MCF 10A (cell line): ENCODE results near the gene TNRC18. TPM values are rescaled to one million over a fixed set of nuclear protein-coding genes. Genes with fewer than 3 reads are reported as not detected.
"Not testable (repeated sequence)": the region's sequence is repeated elsewhere in the genome, so short reads cannot be mapped to it uniquely, and the experiment has no call there.

ENCODE experiments used
- BruUV-seq: library from RNA; stranded (reverse); fragments of 400-500 nt; replicated peaks from 2 replicates; lab custom pipeline; 2021; lab: Mats Ljungman, UMichigan
- CTCF ChIA-PET: fragments of 300-600 bp; sonication (Branson Sonifier 250); formaldehyde crosslinking; extraction: SDS; loops from one replicate; lab custom pipeline; 2021; ENCODE audit warnings: antibody characterized with exemption, inconsistent platforms; lab: Yijun Ruan, JAX
- POLR2A ChIA-PET: fragments of 300-600, 350-650 bp; sonication (Branson Sonifier 250); formaldehyde crosslinking; extraction: SDS; loops from one replicate; lab custom pipeline; 2020; ENCODE audit warnings: antibody characterized with exemption, inconsistent platforms; lab: Yijun Ruan, JAX
- DNase-seq: peaks from one replicate; pipeline ENCODE4 v3.0.0-alpha.2; 2018; ENCODE audit not compliant: unreplicated experiment
- H3K27ac Mint-ChIP-seq: one replicate; pipeline ENCODE4 v1.8.0; 2022; ENCODE audit warnings: mild to moderate bottlenecking, low read depth, mixed read lengths; ENCODE audit not compliant: unreplicated experiment
- H3K27me3 Mint-ChIP-seq: one replicate; pipeline ENCODE4 v1.8.0; 2022; ENCODE audit warnings: mixed read lengths; ENCODE audit not compliant: insufficient read depth, unreplicated experiment
- H3K36me3 Mint-ChIP-seq: one replicate; pipeline ENCODE4 v1.8.0; 2022; ENCODE audit warnings: mild to moderate bottlenecking, moderate library complexity, mixed read lengths; ENCODE audit not compliant: insufficient read depth, unreplicated experiment
- H3K4me1 Mint-ChIP-seq: one replicate; pipeline ENCODE4 v1.8.0; 2022; ENCODE audit warnings: mixed read lengths; ENCODE audit not compliant: insufficient read depth, unreplicated experiment
- H3K4me3 Mint-ChIP-seq: one replicate; pipeline ENCODE4 v1.8.0; 2022; ENCODE audit warnings: mild to moderate bottlenecking, moderate library complexity, mixed read lengths; ENCODE audit not compliant: unreplicated experiment
- H3K9me3 Mint-ChIP-seq: one replicate; pipeline ENCODE4 v1.8.0; 2022; ENCODE audit warnings: mixed read lengths; ENCODE audit not compliant: unreplicated experiment
- intact Hi-C: fragments of 100-400 bp; cut with micrococcal nuclease; formaldehyde crosslinking; loops from 2 replicates; pipeline ENCODE4 v1.14.1; 2022
- total RNA-seq: library from RNA; stranded (reverse); gene quantifications from 2 replicates; pipeline ENCODE4 v1.2.3, GENCODE V29; 2022
- TF ChIP-seq, protein P1 (sequence below): fragments of 200-600 bp; IDR thresholded peaks from one replicate; pipeline ENCODE4 v1.8.0; 2022; ENCODE audit warnings: antibody characterized with exemption, mild to moderate bottlenecking; ENCODE audit not compliant: unreplicated experiment

Gene TNRC18
- total RNA-seq, 1 experiment from 2014 or later, result 132 TPM

DNA sequence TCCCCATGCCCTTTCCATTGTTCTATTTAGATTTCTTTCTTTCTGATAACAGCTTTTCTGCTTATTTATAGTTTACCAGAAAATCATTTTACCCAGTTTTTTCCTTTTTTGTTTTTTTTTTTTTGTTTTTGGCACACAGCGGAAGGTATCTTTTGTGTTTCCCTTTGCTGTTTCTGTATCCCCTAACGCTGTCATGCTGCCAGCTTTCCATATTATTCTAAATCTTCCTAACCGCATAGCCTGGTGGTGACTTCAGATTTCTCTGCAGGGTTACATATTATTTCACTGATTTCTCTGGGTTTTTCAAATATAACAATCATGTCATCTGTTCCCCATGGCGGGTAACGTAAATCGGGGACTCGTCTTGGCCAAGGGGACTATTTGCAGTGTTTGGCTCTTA lies 144.9 kb downstream of the TNRC18 start:
- H3K4me3 Mint-ChIP-seq, result no peak overlapping the region
- POLR2A ChIA-PET, result no interaction called here
- TF ChIP-seq, protein P1, sequence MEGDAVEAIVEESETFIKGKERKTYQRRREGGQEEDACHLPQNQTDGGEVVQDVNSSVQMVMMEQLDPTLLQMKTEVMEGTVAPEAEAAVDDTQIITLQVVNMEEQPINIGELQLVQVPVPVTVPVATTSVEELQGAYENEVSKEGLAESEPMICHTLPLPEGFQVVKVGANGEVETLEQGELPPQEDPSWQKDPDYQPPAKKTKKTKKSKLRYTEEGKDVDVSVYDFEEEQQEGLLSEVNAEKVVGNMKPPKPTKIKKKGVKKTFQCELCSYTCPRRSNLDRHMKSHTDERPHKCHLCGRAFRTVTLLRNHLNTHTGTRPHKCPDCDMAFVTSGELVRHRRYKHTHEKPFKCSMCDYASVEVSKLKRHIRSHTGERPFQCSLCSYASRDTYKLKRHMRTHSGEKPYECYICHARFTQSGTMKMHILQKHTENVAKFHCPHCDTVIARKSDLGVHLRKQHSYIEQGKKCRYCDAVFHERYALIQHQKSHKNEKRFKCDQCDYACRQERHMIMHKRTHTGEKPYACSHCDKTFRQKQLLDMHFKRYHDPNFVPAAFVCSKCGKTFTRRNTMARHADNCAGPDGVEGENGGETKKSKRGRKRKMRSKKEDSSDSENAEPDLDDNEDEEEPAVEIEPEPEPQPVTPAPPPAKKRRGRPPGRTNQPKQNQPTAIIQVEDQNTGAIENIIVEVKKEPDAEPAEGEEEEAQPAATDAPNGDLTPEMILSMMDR, result no peak
- intact Hi-C loops, result no loop called here
- BruUV-seq, result no TSS peak
- no peaks in the 10 kb centered on the region for H3K9me3 Mint-ChIP-seq
- no peak overlapping the region for H3K27ac Mint-ChIP-seq
- no peaks in the 10 kb centered on the region for H3K27me3 Mint-ChIP-seq
- H3K4me1 Mint-ChIP-seq, result no peaks in the 10 kb centered on the region
- CTCF ChIA-PET, result no interaction called here
- DNase-seq, result no peak
- peaks cover 12% of the 10 kb centered on the region for H3K36me3 Mint-ChIP-seq

DNA sequence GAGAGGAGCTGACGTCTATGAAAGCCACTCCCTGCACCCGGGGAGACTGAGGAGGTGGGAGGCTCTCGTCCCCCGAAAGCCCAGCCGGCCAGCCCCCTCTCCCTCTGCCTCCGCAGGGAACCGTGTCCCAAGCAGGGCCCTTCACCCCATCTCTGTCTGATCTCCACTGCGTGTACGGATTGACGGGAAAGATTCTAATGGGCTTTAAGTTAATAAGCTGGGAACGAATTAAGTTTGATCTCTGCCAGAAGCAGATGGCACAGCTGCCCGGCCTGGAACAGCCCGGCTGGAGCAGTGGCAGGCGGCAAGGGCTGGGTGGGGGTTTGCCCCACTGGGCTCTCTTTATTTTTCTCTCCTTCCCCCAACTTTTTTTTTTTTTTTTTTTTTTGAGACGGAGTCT lies 147.0 kb downstream of the TNRC18 start:
- H3K36me3 Mint-ChIP-seq, result peaks cover 12% of the 10 kb centered on the region
- H3K4me3 Mint-ChIP-seq, result no peak overlapping the region
- BruUV-seq, result no TSS peak

DNA sequence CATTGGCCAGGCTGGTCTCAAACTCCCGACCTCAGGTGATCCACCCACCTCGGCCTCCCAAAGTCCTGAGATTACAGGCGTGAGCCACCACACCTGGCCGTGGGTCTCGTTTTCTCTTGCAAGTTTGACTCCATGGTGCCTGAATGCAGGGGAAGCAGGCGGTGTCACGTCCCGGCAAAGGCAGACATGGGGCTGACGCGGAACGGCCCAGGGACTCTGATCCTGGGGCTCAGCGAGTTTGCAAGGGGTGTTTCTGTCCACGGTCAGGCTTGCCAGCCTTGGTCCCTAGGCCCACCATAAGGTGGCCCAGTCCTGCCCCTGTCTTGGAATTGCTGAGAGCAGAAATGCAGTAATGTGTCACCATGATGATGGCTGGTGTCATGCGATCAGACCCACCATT lies 147.5 kb downstream of the TNRC18 start:
- H3K36me3 Mint-ChIP-seq, result peaks cover 12% of the 10 kb centered on the region
- DNase-seq, intact Hi-C loops, H3K4me3 Mint-ChIP-seq, H3K9me3 Mint-ChIP-seq, POLR2A ChIA-PET, H3K4me1 Mint-ChIP-seq, H3K27ac Mint-ChIP-seq, BruUV-seq: not testable (repeated sequence)
- peaks cover 11% of the 10 kb centered on the region for H3K27me3 Mint-ChIP-seq
- CTCF ChIA-PET, result interaction anchor here (2.4 kb wide), 1 partner anchor 36 kb away, joined by 6 read pairs; no protein-coding TSS in a partner anchor

More for the DNA sequence above, 147.0 kb downstream of the TNRC18 start:
- intact Hi-C loops, result no loop called here
- Mint-ChIP-seq H3K9me3 (no peaks in the 10 kb centered on the region), H3K4me1 (no peaks in the 10 kb centered on the region), H3K27me3 (peaks cover 11% of the 10 kb centered on the region), H3K27ac (no peak overlapping the region)
- TF ChIP-seq, protein P1, result no peak
- POLR2A ChIA-PET, result no interaction called here
- CTCF ChIA-PET, result interaction anchor here (2.4 kb wide), 1 partner anchor 37 kb away, joined by 6 read pairs; no protein-coding TSS in a partner anchor
- DNase-seq, result no peak

DNA sequence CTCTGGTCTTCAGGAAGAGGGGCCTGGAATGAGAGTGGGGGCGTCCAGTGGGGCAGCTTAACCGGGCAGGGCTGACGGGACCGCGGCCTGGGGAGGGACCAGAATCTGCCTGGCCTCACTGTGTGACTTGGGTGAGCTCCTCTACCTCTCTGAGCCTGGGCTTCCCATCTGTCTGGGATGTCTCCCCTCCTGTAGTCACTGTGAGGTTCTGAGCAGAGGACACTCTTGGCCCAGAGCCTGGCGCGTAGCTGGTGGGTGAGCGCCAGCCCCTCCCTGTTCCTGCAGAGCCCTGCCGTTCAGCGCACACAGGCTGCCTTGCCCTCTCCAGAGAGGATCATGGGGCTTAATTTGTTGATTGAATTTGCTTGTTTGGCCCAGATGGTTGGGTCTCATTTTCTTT lies 148.1 kb downstream of the TNRC18 start:
- H3K27ac Mint-ChIP-seq, H3K4me3 Mint-ChIP-seq, BruUV-seq, H3K9me3 Mint-ChIP-seq, DNase-seq, intact Hi-C loops, POLR2A ChIA-PET, H3K4me1 Mint-ChIP-seq: not testable (repeated sequence)
- CTCF ChIA-PET, result interaction anchor here (0.5 kb wide), 1 partner anchor 253 kb away, joined by 3 read pairs; no protein-coding TSS in a partner anchor
- peaks cover 12% of the 10 kb centered on the region for H3K36me3 Mint-ChIP-seq
- peaks cover 11% of the 10 kb centered on the region for H3K27me3 Mint-ChIP-seq

DNA sequence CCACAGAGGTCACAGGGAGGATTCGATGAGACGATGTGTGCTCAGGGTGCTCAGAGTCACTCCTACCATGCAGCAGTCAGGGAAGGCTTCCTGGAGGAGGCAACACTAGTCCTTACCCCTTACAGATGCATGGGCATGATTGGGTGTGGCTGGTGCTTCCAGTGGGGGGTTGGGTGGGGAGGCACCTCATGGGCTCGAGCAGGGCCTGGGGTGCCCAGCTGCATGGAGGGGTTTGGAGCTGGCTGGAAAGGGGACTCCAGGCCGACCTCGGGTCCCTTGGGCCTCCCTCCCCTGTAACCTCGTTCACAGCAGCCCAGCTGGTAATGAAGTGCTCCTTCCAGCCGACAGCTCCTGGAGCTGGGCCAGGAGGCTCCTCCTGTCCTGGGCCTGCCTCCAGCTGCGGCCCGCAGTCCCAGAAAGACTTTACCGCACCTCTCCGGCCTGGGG lies 148.6 kb downstream of the TNRC18 start:
- Mint-ChIP-seq H3K36me3 (peaks cover 11% of the 10 kb centered on the region), H3K27me3 (peaks cover 11% of the 10 kb centered on the region)
- ChIA-PET POLR2A (interaction anchor here (0.6 kb wide), 1 partner anchor 123 kb away, joined by 3 read pairs; no protein-coding TSS in a partner anchor), CTCF (interaction anchor here (0.5 kb wide), 1 partner anchor 253 kb away, joined by 3 read pairs; no protein-coding TSS in a partner anchor)
- H3K4me3 Mint-ChIP-seq, BruUV-seq, H3K4me1 Mint-ChIP-seq, H3K9me3 Mint-ChIP-seq, H3K27ac Mint-ChIP-seq, DNase-seq, intact Hi-C loops: not testable (repeated sequence)
